HG03025 (cell line): ENCODE data around the gene TMEM59.
"Not testable (repeated sequence)": the region's sequence is repeated elsewhere in the genome, so short reads cannot be mapped to it uniquely, and the experiment has no call there.

Source experiments
- ATAC-seq: cut with Tn5 transposase; IDR thresholded peaks from one replicate; pipeline ENCODE4 v1.9.1; 2021; ENCODE audit warnings: mild to moderate bottlenecking, moderate library complexity; ENCODE audit not compliant: unreplicated experiment, low FRiP score

Gene TMEM59, protein sequence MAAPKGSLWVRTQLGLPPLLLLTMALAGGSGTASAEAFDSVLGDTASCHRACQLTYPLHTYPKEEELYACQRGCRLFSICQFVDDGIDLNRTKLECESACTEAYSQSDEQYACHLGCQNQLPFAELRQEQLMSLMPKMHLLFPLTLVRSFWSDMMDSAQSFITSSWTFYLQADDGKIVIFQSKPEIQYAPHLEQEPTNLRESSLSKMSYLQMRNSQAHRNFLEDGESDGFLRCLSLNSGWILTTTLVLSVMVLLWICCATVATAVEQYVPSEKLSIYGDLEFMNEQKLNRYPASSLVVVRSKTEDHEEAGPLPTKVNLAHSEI

DNA sequence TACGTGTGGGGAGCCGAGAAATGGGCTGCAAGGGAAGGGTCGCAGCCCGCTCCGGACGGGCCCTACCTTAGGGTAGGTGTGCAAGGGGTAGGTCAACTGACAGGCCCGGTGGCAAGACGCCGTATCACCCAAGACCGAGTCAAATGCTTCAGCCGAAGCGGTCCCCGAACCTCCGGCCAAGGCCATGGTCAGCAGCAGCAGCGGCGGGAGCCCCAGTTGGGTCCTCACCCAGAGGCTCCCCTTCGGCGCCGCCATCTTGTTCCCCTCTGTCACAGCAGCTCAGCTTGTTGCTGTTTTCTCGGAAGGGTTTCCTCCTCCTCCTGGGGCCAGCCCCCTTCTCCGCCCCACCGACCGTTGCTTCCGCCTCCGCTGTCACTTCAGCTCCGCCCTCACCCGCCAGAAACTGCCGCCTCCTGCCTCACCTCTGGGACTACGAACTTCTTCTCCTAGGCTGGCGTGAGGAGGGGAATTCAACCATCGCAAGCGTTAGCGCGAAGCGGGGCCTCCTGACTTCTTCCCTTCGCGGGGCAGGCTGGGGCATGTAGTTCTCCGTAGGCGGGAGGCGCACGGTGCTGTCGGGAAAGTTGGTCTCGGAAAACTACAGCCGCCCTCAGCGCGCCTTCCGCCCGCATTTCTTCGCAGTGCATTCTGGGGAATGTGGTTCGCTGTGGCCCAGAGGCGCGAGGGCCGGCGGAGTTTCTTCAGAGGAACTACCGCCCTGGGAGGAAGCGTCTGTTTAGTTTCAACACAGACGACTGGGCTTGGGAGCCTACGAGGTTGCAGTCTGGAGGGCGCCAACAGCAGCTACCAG lies at the start of gene TMEM59, which contains the start of gene TCEANC2:
TSS of gene TMEM59 (minus strand) at position 271 of the 811 bp plus-strand sequence. CDS start at position 255, 16 bp downstream.
TSS of gene TCEANC2 (plus strand) at position 675 of the 811 bp plus-strand sequence. CDS start 815 bp downstream, outside the sequence.
- ATAC-seq, result peak; percentile 92

DNA sequence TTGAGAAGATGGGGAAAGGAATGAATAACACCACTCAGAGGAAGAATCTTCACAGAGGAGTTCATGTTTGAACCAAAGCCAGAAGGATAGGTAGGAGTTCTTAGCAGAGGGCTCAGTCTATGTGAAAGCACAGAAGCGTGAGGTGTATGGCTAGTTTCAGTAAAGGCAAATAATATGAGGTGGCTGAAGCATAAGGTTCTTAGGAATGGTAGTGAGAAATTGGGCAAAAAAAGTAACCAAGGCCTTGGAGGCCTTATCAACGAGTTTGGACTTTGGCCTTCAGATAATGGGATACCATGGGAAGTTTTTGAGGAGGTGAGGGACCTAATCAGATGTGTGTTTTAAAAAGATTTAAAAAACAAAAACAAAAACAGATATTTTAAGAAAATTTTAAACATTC lies 47.5 kb upstream of the TMEM59 start:
- ATAC-seq, result no peak

DNA sequence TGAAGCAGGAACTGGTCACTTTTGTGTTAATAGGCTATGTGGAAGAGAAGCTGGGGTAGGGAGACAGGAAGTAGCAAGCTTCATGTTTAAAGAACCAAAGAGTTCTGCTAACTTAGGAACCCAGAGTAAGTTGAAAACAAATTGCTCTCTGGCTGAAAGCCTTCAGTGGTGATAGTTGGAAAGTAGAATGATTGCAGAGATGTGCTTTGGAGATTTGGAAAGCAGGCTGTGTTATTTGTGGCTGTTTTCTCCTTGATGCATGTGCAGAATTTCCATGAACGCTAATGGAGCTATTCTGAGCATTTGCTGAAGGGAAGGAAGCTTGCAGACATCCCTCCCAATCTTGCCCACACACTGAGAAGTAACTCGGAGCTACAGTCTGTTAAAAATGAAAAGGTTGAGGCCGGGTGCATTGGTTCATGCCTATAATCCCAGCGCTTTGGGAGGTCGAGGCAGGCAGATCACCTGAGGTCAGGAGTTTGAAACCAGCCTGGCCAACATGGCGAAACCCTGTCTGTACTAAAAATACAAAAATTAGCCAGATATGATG lies 46.1 kb upstream of the TMEM59 start:
- no peak for ATAC-seq

DNA sequence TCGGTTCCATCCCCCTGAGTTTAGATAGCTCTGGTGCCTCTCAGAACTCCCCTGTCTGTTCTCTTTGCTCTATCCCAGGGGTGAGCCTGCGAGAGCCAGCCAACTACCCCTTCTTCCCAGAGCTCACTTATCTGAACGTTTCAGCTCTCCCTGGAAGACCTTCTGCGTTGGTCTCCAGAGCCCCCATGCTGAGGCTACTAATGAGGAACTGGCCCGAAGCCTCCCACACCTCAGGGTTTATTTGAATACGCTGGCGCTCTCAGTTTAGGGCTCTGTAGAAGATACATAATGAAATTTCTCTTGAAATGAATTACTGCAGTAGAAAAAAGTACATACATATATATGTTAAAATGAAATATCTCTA lies 43.9 kb upstream of the TMEM59 start:
- ATAC-seq, result no peak

DNA sequence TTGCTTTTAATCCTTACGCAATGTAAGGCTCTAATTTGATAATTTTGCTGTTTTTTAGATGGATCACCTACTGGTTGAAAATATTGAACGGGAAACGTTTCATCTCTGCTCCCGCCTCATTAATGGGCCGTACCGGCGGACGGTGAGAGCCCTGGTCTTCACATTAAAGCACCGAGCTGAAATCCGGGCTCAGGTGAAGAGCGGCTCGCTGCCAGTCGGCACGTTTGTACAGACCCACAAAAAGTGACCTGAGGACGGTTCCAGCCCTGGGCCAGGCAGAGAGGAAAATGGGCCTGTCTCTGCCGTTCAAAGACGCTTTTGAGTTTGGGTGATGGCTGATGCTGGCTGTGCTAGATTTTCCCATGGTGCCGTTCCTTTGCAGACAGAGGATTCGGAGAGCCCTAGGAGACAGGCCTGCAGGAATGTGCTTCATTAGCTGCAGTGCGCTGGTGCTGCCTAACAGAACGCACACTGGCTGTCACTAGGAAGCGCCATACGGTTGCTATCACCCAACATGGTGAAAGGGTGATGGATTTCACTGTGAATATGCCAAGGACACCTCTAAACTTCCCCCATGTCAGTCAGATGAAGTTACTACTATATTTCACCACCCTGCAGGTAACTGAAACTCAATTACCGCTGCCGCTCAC lies 43.3 kb upstream of the TMEM59 start:
- no peak for ATAC-seq

DNA sequence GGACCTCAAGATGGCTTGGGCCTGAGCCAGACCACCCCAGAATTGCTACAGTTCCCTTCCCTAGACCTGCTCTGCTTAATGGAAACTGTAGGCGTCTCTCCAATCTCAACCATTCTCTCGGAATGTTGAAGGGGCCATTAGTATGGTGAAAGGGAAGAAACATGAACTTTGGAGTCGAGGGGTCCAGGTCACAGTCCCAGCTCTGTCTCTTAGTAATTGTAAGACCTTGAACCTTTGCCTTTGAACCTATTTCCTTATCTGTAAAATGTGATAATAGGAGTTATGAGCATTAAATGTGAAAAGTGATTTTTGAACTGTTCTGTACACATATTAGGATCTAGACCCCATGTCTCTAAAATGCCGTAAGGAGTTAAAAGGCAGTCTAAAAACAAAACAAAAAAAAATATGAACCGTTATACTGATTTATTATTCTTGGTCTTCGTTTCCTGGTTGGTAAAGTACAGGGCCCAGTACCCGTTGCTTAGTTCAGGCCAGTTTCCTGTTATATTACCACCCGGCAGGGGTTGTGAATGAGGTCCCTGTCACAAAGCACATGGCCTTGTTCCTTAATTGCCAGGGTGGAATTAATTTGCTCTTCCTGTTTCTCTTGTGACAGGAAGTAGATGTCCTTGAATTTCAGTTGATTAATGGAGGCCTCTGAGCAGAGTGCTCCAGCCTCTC lies 42.7 kb upstream of the TMEM59 start:
- ATAC-seq, result no peak

DNA sequence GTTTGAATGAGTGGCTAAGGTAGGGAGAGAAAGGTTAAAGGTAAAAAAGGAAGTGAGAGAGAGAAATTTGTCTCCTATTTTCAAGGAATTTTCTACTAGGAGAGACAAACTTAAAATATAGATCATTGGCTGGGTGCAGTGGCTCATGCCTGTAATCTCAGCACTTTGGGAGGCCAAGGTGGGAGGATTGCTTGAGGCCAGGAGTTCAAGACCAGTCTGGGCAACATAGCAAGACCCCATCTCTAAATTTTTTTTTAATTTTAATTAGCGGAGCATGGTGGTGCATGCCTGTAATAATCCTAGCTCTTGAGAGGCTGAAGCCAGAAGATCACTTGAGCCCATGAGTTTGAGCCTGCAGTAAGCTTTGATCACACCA lies 41.7 kb upstream of the TMEM59 start:
- ATAC-seq, result not testable (repeated sequence)

DNA sequence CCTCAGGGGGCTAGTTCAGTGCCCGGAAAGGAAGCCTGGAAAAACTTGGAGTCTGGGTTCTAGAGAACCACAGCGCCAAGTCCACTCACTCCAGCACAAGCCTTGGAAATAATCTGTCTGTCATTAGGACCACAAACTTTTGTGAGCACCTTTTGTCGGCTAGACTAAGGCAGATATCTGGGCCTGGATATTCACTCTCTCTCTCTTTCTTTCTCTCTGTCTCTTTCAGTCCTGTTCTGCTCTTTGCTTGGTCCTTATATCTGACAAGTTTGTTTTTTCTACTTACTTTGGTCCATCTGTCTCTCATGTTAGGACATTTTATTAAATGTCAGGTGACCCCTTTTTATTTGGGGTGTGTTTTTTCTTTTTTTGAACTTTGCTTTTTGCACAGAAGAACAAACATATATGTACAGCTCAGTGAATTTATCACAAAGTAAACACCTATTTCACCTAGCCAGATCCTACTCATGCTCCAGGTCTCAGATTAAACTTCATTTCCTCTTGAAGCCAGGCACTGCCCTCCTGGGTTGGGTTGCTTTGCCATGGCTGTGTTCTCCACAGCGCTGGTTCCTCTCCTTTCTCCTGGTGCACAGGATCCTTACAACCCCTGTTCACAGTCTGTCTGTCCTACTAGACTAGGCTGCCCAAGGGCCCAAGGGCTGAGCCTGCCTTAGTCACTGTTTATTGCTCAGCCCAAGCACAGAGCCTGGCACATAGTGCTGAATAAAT lies 41.2 kb upstream of the TMEM59 start:
- no peak for ATAC-seq

DNA sequence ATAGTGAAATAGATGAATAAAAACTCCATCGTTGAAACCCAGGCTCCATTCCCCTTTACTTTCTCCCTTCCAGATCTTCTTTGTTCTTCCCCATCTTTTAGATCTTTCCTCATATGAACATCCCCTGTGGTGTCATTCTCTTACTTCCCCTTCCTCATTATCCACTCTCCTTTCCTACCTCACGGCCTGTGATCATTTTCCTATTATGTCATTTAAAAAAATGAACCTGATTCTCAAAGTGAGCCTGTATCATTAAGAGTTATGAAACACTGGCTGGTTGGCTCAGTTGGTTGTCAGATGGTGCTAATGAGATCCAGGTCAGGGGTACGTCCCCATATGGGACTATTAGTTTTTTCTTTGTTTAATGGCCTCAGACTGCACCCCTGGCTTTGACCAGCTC lies 38.7 kb upstream of the TMEM59 start:
- no peak for ATAC-seq

DNA sequence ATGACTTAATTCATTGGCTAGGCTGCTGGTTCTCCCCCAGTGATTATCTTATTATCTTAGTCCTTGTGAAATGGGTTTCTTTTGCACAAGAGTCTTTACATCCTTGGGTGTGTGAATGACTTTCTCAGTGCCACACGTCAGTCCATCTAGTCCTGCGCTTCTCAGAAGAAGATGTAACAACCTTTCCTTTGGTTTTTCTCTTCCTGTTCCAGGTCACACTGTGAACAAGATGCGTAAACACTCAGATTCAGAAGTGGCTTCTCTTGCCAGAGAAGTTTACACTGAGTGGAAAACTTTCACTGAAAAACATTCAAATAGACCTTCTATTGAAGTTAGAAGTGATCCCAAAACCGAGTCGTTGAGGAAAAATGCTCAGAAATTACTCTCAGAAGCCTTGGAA lies 35.4 kb upstream of the TMEM59 start:
- no peak for ATAC-seq

DNA sequence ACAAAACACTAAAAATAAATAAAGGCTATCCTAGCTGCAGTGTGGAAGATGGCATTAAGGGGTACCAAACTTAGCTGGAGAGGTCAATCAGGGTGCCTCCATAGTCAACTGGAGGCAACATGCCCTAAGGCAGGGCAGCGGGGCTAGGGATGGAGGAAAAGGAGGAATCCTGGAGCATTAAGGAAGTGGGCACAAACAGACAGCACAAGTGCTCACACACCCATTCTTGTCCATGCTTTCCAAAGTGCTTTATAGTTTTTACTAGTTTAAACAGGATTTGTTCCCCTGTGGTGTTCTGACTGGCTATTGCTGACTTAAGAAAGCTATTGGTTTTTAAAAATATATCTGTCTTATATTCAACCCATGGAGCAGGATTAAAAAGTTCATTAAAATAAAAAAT lies 33.8 kb upstream of the TMEM59 start:
- no peak for ATAC-seq

DNA sequence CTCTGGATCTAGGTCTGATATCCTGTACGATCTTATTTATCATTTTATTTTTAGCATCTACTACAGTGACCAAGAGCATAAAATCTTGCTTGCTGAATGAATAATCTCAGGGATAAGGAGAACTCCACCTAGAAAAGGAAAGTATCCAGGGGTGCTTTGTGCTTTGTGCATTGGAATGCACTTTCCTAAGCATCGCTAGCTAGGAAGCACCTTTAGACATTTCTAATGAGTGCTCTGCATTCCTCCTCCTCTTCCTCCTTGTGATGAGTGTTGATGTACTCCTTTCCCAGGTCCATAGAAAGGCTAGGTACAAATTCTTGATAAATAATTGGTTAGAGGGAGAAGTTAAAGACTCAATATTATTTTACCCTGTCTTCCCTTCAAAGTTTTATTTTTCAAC lies 31.8 kb upstream of the TMEM59 start:
- no peak for ATAC-seq

DNA sequence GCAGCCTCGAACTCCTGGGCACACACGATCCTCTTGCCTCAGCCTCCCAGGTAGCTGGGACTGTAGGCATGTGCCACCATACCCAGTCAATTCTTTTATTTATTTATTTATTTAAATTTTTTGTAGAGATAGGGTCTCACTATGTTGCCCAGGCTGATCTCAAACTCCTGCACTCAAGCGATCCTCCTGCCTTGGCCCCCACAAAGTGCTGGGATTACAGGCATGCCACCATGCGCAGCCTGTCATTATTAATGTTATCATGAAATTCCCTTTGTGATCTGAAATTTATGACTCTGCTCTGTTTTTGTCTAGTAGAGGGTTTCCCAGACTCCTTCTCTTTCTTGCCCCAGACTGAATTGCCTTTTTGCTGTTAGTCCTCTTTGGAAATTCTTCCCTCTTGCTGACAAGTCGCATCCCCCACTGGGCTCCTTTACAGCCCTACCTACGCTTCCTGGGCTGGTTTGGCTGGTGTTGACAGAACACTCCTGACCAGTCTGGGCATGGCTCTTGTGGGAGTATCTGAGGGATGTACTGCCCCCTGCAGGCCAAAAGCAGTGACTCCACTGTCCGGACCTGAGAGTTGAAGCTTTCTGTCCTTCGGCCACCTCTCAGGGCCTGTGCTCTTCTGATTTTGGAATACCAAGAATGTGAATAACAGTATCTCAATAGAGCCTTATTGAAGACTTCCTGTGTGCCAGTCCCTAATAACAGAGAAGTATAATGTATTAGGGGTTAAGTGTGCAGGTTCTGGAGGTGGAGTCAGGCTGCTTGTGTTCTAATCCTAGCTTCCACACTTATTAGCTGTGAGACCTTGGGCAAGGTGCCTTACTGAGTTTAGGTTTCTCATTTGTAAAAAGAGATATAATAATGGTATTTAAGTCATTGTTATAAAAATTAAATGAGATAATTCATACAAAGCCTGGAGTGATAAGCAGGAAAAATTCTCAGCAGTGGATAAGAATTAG lies 28.6 kb upstream of the TMEM59 start:
- ATAC-seq, result no peak

DNA sequence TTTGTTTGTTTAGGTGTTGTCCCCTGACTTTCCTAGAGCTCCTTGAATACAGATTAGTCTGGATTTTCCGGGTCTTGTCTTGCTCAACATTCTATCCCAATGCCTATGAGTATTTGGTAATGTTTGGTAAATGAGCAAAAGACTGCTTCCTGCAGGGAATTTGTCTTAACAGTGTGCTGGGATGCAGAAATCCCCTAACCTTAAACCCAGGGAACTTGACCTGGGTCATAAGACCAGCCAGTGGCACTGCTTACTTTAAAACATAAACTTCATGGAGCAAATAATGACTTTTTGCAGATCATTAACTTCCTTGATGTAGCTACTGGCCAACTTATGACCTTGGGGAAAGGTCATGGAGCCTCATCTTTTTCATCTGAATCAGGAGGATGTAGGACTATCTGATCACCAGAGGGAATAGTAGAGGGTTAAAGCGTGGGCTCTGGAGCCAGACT lies 27.6 kb upstream of the TMEM59 start:
- no peak for ATAC-seq

DNA sequence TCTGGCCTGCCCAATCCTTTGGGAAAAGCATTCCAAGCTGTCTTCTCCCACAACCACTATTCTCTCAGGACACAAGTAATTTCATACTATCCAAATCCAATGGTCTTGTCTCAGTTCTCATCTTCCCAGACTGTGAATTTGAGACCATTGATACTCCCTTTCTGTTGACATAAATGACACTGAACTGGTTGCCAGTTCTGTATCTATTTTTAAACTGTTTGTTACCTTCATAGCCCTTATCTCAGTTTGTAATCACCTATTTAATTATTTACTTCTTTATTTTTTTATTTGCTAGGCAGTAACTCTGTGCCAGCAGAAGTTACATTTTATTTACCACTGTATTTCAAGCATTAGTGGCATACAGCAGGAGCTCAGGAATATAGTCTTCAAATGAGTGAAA lies 24.4 kb upstream of the TMEM59 start:
- ATAC-seq, result no peak

DNA sequence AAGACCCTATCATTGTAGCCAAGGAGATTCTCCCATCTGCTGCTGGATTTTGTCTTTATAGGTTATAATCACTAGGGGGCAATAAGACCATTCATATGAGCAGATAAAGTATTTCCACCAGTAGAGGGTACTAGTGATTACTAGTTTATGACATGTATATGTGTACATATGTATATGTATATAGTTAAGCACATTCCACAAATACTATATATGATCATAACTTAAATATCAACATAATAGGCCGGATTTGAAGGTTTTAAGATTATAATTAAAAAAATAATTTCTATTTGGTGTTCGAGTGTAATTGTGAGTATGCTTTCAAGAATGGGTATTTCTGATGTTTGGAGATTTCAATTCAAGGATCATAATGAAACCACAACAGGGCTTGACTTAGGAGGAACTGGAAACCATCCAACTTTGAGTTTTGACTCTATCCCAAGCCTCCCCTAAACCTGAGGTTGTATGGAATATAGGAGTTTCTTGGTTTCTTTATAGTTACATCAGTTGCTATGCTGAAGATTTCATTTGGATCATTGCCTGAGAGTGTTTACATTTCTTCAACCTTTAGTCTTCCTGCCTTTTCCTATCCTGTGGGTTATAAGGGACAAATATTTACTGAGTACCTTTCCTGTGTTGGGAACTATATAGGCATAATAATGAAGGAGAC lies 17.3 kb upstream of the TMEM59 start:
- no peak for ATAC-seq

DNA sequence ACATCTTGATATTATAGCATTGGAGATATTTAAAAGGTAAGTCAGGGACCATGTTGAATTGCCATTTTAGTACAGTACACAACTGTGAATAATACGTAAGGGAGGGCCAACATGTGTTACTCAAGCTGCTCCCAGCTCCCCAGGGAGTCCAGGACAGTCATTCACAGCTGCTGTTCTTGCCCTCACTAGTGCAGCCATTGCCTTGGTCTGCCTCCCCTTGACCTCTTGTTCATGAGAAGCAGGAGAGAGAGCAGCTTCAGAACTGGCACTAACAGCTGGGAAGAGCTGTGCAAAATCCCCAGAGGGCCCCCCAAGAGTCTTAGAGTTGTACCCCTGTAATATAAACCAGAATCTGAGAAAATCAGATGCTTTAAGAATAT lies 16.8 kb upstream of the TMEM59 start:
- no peak for ATAC-seq

DNA sequence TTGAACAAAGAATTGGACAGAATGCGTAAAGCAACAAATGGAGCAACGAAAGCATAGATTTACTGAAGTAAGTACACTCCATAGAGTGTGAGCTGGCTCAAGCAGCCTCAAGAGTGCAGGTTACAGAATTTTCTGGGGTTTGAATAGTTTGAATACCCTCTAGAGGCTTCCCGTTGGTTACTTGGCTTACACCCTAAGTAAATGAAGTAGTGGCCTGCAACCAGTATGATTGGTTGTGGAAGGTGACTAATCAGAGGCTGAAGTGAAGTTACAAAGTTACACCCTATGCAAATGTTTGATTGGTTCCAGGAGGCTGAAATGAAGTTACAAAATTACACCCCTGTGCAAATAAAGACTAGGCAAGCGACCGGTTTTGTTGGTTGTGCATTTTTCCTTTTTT lies 11.3 kb upstream of the TMEM59 start:
- no peak for ATAC-seq
